Panc1 (cell line): ENCODE results near the gene HOATZ. TPM values are rescaled to one million over a fixed set of nuclear protein-coding genes. Genes with fewer than 3 reads are reported as not detected.

Experiments used
- ATAC-seq: fragments of 200-7000 bp; cut with Tn5 transposase; 2 replicates; pipeline ENCODE4 v1.9.1; 2020; ENCODE audit warnings: mild to moderate bottlenecking, moderate library complexity
- BruUV-seq: library from RNA; stranded (reverse); fragments of 400-500 nt; replicated peaks from 2 replicates; lab custom pipeline; 2021; lab: Mats Ljungman, UMichigan
- CTCF ChIA-PET: fragments of 300-600 bp; sonication (Branson Sonifier 250); formaldehyde crosslinking; loops from one replicate; lab custom pipeline; 2022; ENCODE audit warnings: antibody characterized with exemption; lab: Charles Lee
- POLR2A ChIA-PET: fragments of 300-600 bp; sonication (Branson Sonifier 250); formaldehyde crosslinking; loops from one replicate; lab custom pipeline; 2022; ENCODE audit warnings: antibody characterized with exemption; lab: Charles Lee
- DNase-seq: peaks from one replicate; pipeline ENCODE4 v3.0.0-alpha.2; 2010; ENCODE audit warnings: low read depth, low spot score
- H3K27ac ChIP-seq: 2 replicates; pipeline ENCODE4 v1.5.1; 2011; ENCODE audit warnings: mild to moderate bottlenecking, low read length, inconsistent platforms
- H3K27me3 ChIP-seq: fragments of 200-500 bp; sonication (Bioruptor generic); 2 replicates; pipeline ENCODE4 v1.6.0; 2014; ENCODE audit warnings: low read length, inconsistent platforms; ENCODE audit not compliant: control insufficient read depth, insufficient read depth
- H3K36me3 ChIP-seq: fragments of 200-500 bp; sonication (Bioruptor generic); 2 replicates; pipeline ENCODE4 v1.5.1; 2014; ENCODE audit warnings: inconsistent platforms, mild to moderate bottlenecking, low read length, moderate library complexity; ENCODE audit not compliant: control insufficient read depth, insufficient read depth
- H3K4me1 ChIP-seq: 2 replicates; pipeline ENCODE4 v1.5.1; 2011; ENCODE audit warnings: inconsistent platforms, mild to moderate bottlenecking, low read length, moderate library complexity; ENCODE audit not compliant: control insufficient read depth, insufficient read depth
- H3K4me3 ChIP-seq, 2 experiments: 2 replicates each; pipeline ENCODE4 v1.5.1; 2011 to 2012; ENCODE audit warnings: low read depth in 2 of 2, low read length in 2 of 2, mild to moderate bottlenecking in 2 of 2, inconsistent platforms in 1 of 2, moderate library complexity in 1 of 2
- H3K9me3 ChIP-seq: fragments of 200-500 bp; sonication (Bioruptor generic); 2 replicates; pipeline ENCODE4 v1.5.1; 2014; ENCODE audit warnings: low read depth, mild to moderate bottlenecking, inconsistent platforms, low read length, moderate library complexity; ENCODE audit not compliant: control insufficient read depth, insufficient read depth
- POLR2AphosphoS5 ChIP-seq: IDR thresholded peaks from 2 replicates; pipeline ENCODE4 v1.6.1; 2012; ENCODE audit warnings: mild to moderate bottlenecking, low read depth, low read length, moderate library complexity
- SIN3A ChIP-seq: IDR thresholded peaks from 2 replicates; pipeline ENCODE4 v1.6.1; 2012; ENCODE audit warnings: low read depth, mild to moderate bottlenecking, low read length, moderate library complexity, borderline replicate concordance; ENCODE audit not compliant: insufficient read depth
- TCF7L2 ChIP-seq: IDR thresholded peaks from 2 replicates; pipeline ENCODE4 v1.6.1; 2011; ENCODE audit warnings: mild to moderate bottlenecking, low read depth, low read length, inconsistent platforms
- in situ Hi-C: cut with HindIII; loops from 2 replicates; pipeline ENCODE4 v1.10.0; 2016; ENCODE audit warnings: low sequenced_read_pairs, low pct_unique_long_range_greater_than_20kb
- intact Hi-C: fragments of 100-400 bp; cut with micrococcal nuclease; formaldehyde crosslinking; loops from one replicate; pipeline ENCODE4 v1.10.0; 2022; ENCODE audit not compliant: unreplicated experiment
- total RNA-seq: library from RNA; stranded (reverse); gene quantifications from one replicate; pipeline ENCODE4 v1.2.1, GENCODE V29; 2021; ENCODE audit not compliant: unreplicated experiment
- TF ChIP-seq, protein P1 (sequence below): fragments of 450-650 bp; IDR thresholded peaks from 2 replicates; pipeline ENCODE4 v1.5.1; 2017; ENCODE audit warnings: mild to moderate bottlenecking
- TF ChIP-seq, protein P2 (sequence below), 2 experiments: IDR thresholded peaks; 2 replicates each; pipeline ENCODE4 v1.6.1; 2011 to 2012; ENCODE audit warnings: low read depth in 2 of 2, control low read depth in 1 of 2, low read length in 1 of 2, mild to moderate bottlenecking in 1 of 2, moderate library complexity in 1 of 2; ENCODE audit not compliant: insufficient read depth in 1 of 2

The HOATZ gene
- total RNA-seq, 1 experiment from 2014 or later, result not detected

DNA sequence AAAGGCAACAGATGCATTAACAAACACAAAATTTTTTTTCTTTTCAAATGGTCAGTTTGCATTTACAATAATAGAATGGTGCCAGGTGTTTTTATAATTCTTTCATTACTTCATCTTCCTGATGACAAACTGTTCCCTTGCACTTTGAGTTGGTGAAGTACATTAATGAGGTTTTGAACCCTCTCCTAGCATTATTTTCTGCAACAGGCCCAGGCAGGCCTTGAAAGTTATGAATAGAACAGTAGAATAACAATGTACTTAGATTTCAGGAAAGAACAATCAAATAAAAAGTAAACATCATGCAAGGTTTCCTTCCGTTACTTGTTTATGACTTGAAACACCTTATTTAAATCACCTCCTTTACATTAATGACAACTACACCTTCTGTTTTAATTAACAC, 12.0 kb upstream of the HOATZ start:
- TF ChIP-seq SIN3A (no peak), POLR2AphosphoS5 (no peak), TCF7L2 (no peak)
- TF ChIP-seq, protein P1, sequence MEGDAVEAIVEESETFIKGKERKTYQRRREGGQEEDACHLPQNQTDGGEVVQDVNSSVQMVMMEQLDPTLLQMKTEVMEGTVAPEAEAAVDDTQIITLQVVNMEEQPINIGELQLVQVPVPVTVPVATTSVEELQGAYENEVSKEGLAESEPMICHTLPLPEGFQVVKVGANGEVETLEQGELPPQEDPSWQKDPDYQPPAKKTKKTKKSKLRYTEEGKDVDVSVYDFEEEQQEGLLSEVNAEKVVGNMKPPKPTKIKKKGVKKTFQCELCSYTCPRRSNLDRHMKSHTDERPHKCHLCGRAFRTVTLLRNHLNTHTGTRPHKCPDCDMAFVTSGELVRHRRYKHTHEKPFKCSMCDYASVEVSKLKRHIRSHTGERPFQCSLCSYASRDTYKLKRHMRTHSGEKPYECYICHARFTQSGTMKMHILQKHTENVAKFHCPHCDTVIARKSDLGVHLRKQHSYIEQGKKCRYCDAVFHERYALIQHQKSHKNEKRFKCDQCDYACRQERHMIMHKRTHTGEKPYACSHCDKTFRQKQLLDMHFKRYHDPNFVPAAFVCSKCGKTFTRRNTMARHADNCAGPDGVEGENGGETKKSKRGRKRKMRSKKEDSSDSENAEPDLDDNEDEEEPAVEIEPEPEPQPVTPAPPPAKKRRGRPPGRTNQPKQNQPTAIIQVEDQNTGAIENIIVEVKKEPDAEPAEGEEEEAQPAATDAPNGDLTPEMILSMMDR, result no peak
- TF ChIP-seq, protein P2, sequence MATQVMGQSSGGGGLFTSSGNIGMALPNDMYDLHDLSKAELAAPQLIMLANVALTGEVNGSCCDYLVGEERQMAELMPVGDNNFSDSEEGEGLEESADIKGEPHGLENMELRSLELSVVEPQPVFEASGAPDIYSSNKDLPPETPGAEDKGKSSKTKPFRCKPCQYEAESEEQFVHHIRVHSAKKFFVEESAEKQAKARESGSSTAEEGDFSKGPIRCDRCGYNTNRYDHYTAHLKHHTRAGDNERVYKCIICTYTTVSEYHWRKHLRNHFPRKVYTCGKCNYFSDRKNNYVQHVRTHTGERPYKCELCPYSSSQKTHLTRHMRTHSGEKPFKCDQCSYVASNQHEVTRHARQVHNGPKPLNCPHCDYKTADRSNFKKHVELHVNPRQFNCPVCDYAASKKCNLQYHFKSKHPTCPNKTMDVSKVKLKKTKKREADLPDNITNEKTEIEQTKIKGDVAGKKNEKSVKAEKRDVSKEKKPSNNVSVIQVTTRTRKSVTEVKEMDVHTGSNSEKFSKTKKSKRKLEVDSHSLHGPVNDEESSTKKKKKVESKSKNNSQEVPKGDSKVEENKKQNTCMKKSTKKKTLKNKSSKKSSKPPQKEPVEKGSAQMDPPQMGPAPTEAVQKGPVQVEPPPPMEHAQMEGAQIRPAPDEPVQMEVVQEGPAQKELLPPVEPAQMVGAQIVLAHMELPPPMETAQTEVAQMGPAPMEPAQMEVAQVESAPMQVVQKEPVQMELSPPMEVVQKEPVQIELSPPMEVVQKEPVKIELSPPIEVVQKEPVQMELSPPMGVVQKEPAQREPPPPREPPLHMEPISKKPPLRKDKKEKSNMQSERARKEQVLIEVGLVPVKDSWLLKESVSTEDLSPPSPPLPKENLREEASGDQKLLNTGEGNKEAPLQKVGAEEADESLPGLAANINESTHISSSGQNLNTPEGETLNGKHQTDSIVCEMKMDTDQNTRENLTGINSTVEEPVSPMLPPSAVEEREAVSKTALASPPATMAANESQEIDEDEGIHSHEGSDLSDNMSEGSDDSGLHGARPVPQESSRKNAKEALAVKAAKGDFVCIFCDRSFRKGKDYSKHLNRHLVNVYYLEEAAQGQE (IDR thresholded peaks at IDR 0.05; ENCODE audit: insufficient read depth in 1 of 2, low read depth in 2 of 2, low read length in 1 of 2), result no peak
- in situ Hi-C loops, result no loop called here
- Histone ChIP-seq H3K9me3 (no peaks in the 10 kb centered on the region), H3K27ac (no peak overlapping the region), H3K27me3 (peaks cover 20% of the 10 kb centered on the region; the same call in 1 of the 2 replicates), H3K4me3 (no peak overlapping the region), H3K4me1 (no peaks in the 10 kb centered on the region), H3K36me3 (no peaks in the 10 kb centered on the region)
- BruUV-seq, result no TSS peak
- ChIA-PET CTCF (no interaction called here), POLR2A (no interaction called here)
- intact Hi-C loops, result no loop called here
- ATAC-seq, result no peak
- DNase-seq, result no peak

DNA sequence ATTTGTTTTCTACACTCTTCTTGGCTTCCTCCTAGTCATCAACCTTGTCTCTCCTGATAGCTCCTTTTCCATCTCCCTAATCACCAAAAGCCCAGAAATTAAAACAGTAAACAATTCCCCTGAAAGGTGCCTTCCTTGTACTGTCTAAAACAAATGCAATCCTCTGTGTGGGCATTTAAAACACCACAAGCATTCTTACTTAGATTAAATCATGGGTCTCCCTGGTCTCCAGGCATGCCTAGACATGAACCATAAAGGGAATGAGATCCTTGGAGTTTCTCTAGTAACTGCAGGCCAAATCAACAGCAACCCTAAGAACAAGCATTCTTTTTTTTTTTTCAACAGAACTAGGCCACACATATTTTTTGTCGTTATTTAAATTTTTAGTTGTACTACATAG, 4.3 kb upstream of the HOATZ start:
- DNase-seq (no peak), ATAC-seq (no peak)
- intact Hi-C loops, result no loop called here
- TF ChIP-seq, protein P1, result no peak
- TF ChIP-seq POLR2AphosphoS5 (no peak), TCF7L2 (no peak), SIN3A (no peak)
- TF ChIP-seq, protein P2 (IDR thresholded peaks at IDR 0.05; ENCODE audit: insufficient read depth in 1 of 2, low read depth in 2 of 2, low read length in 1 of 2), result no peak
- no peaks in the 10 kb centered on the region for H3K4me1 ChIP-seq
- POLR2A ChIA-PET, result no interaction called here
- H3K27me3 ChIP-seq, result peaks cover 11% of the 10 kb centered on the region
- CTCF ChIA-PET, result no interaction called here
- no peak overlapping the region for H3K27ac ChIP-seq
- no peaks in the 10 kb centered on the region for H3K9me3 ChIP-seq
- H3K36me3 ChIP-seq, result no peaks in the 10 kb centered on the region
- BruUV-seq, result no TSS peak
- no peak overlapping the region for H3K4me3 ChIP-seq
- in situ Hi-C loops, result no loop called here
